ENCODE measurements around the gene TIMP2.

Gene TIMP2

GRCh38 chr17:78834571-78834970 is 90.6 kb downstream of the TIMP2 start:
- no peak for FAIRE-seq

- no peak for FAIRE-seq
Measured at GRCh38 chr17:78832541-78832810, 92.7 kb downstream of the TIMP2 start.

GRCh38 chr17:78831688-78832540 is 93.3 kb downstream of the TIMP2 start:
- no peak for FAIRE-seq

GRCh38 chr17:78829477-78829876 is 95.7 kb downstream of the TIMP2 start:
- FAIRE-seq: no peak

GRCh38 chr17:78828470-78829185 is 96.6 kb downstream of the TIMP2 start:
- no peak for FAIRE-seq

GRCh38 chr17:78826836-78827509 is 98.2 kb downstream of the TIMP2 start:
- no peak for FAIRE-seq

- FAIRE-seq: no peak
Measured at GRCh38 chr17:78826421-78826820, 98.8 kb downstream of the TIMP2 start.

- FAIRE-seq: no peak
Measured at GRCh38 chr17:78825696-78826095, 99.5 kb downstream of the TIMP2 start.

GRCh38 chr17:78824240-78824639 is 100.9 kb downstream of the TIMP2 start:
- no peak for FAIRE-seq

- FAIRE-seq: no peak
Measured at GRCh38 chr17:78823282-78824046, 101.7 kb downstream of the TIMP2 start.

- no peak for FAIRE-seq
Measured at GRCh38 chr17:78822552-78822951, 102.6 kb downstream of the TIMP2 start.

- no peak for FAIRE-seq
Measured at GRCh38 chr17:78821961-78822360, 103.2 kb downstream of the TIMP2 start.

- FAIRE-seq: no peak
Measured at GRCh38 chr17:78820841-78821240, 104.3 kb downstream of the TIMP2 start.

- no peak for FAIRE-seq
Measured at GRCh38 chr17:78819806-78820792, 105.1 kb downstream of the TIMP2 start.

GRCh38 chr17:78819402-78819801 is 105.8 kb downstream of the TIMP2 start:
- FAIRE-seq: no peak

GRCh38 chr17:78818932-78819331 is 106.3 kb downstream of the TIMP2 start:
- no peak for FAIRE-seq

GRCh38 chr17:78818152-78818846 is 106.9 kb downstream of the TIMP2 start:
- FAIRE-seq: no peak

GRCh38 chr17:78817123-78817522 is 108.1 kb downstream of the TIMP2 start:
- FAIRE-seq: no peak

GRCh38 chr17:78815696-78816095 is 109.5 kb downstream of the TIMP2 start:
- no peak for FAIRE-seq

GRCh38 chr17:78812855-78813254 is 112.3 kb downstream of the TIMP2 start:
- no peak for FAIRE-seq

GRCh38 chr17:78808163-78808562 is 117.0 kb downstream of the TIMP2 start:
- FAIRE-seq: no peak

Measured in endometrium (tissue), 2 donors.